Dendritic cell treated with granulocyte-macrophage colony-stimulating factor and Interleukin-4, amounts not matched to agents 40 ng/mL and 50 ng/mL, for 4 days (primary cell): ENCODE measurements around the gene ANKRD34A.
A peak's percentile ranks its signal among the peaks of the same experiment; 100 is the strongest.

ENCODE experiments used
- H3K27ac Mint-ChIP-seq: one replicate; pipeline ENCODE4 v1.8.0; 2022; ENCODE audit warnings: mild to moderate bottlenecking, mixed read lengths
- H3K27me3 Mint-ChIP-seq: one replicate; pipeline ENCODE4 v1.8.0; 2022; ENCODE audit warnings: mild to moderate bottlenecking, mixed read lengths
- H3K36me3 Mint-ChIP-seq: one replicate; pipeline ENCODE4 v1.8.0; 2022; ENCODE audit warnings: low read depth, mixed read lengths
- H3K4me1 Mint-ChIP-seq: one replicate; pipeline ENCODE4 v1.8.0; 2022; ENCODE audit warnings: low read depth, mixed read lengths
- H3K4me3 Mint-ChIP-seq: one replicate; pipeline ENCODE4 v1.8.0; 2022; ENCODE audit warnings: mild to moderate bottlenecking, moderate library complexity, mixed read lengths
- H3K9me3 Mint-ChIP-seq: one replicate; pipeline ENCODE4 v1.8.0; 2022; ENCODE audit warnings: mixed read lengths
- intact Hi-C: fragments of 100-400 bp; cut with micrococcal nuclease; formaldehyde crosslinking; loops from one replicate; pipeline ENCODE4 v1.15.0; 2022

Gene ANKRD34A

DNA sequence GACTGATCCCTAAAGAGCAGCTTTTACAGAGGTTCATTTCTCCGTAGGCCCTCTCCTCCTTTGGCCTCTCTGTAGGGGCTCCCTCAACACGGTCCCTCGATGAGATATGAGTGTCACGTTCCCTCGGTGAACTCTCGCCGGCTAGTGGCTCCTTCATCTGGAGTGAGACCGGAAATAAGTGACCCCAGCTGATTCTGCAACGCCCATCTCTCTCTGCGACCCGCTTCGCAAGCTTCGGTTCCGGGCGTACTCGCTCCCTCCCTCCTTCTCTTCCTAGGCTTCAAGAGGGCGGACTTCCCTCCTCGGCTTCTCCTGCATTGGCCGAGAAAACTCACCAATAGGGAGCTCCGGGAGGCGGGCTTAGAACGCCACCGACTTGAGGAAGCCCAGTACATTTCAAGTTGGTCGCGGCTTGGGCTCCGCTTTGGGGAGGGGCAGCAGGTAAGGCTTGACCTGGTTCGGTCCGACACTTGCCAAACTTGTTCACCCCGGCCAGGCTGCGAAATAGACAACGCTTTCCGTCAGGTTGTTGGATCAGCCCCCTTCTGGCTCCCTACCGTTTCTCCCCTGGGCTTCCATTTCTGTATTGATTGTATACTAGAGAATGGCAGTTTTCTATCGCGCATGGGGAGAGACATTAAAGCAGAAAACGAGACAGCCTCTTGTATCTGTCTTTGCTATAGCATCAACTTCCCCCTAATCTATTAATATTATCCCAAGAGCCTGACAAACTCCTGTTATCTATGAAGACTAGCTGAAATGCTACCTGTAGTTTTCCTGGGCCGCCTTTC, at the start of gene ANKRD34A, which contains the start of gene POLR3GL:
Gene ANKRD34A, minus strand, starts transcription at position 248 of the 791 bp plus-strand sequence. CDS start 2,816 bp downstream, outside the sequence.
Gene POLR3GL, plus strand, starts transcription at position 363 of the 791 bp plus-strand sequence. CDS start 10,176 bp downstream, outside the sequence.
- H3K27ac Mint-ChIP-seq = peak within 1 kb of the TSS; percentile 94
- peaks cover 27% of the 10 kb centered on the region for H3K36me3 Mint-ChIP-seq
- intact Hi-C loops = loop anchor here (2.0 kb wide), 1 partner anchor 38 kb away; the partner anchor contains the start of gene RBM8A
- H3K9me3 Mint-ChIP-seq = peaks cover 7% of the 10 kb centered on the region
- H3K4me1 Mint-ChIP-seq = peaks cover 55% of the 10 kb centered on the region
- peak within 1 kb of the TSS; percentile 85 for H3K4me3 Mint-ChIP-seq
- H3K27me3 Mint-ChIP-seq = peaks cover 29% of the 10 kb centered on the region

DNA sequence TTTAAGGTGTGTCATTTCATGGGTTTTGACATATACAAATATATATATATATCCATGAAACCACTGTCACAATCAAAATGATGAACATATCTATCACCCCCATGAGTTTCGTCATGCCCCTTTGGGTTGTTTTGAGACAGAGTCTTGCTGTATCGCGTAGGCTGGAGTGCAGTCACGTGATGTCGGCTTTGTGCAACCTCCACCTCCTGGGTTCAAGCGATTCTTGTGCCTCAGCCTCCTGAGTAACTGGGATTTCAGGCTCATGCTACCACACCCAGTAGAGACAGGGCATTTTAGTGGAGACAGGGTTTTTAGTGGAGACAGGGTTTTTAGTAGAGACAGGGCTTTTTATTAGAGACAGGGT, 49.2 kb upstream of the ANKRD34A start:
- peaks cover 25% of the 10 kb centered on the region for H3K27me3 Mint-ChIP-seq
- H3K9me3 Mint-ChIP-seq = no peaks in the 10 kb centered on the region
- H3K36me3 Mint-ChIP-seq = no peaks in the 10 kb centered on the region
- no peak overlapping the region for H3K4me3 Mint-ChIP-seq
- intact Hi-C loops = loop anchor here (1.0 to 2.0 kb wide), 3 partner anchors 36 to 169 kb away; partner anchors contain the start of gene NUDT17
- peaks cover 10% of the 10 kb centered on the region for H3K4me1 Mint-ChIP-seq
- H3K27ac Mint-ChIP-seq = no peak overlapping the region

DNA sequence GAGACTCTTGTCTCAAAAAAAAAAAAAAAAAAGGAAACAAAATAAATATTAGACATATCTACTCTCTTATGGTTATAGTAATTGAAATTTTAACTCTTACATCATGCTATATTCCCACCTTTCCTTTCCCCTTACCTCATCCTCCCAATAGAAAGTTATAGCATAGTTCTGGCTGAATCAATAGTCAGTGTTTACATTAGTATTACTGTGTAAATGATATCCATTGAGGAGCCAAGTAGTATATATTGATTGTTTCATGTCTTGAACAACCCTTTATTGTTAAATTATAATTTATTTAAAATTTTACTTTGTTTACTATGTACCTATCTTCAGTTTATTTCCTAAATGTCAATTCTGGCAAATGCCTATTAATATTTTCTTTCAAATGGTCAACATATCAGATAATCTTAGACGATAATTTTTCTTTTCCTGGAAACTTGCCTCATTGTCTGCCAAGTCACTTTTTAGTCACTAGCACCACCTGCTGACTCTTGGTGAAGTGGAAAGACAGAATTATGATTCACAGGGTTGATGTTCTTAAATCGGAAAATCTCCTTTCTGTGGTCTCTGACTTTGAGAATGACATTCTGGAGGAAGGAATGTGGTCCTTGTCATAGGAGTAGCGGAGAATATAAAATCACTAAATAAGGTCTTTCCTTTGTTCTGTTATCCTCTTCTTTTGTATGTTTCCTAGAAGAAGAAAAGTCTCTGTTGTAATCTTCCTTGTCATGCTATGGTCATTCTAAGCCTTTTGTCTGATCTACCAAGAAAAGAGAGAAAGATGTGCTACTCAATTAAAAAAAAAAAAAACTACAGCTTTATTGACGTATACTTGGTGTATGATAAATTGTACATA, 48.6 kb upstream of the ANKRD34A start:
- no peak overlapping the region for H3K4me3 Mint-ChIP-seq
- intact Hi-C loops = loop anchor here (1.0 to 2.0 kb wide), 3 partner anchors 36 to 168 kb away; partner anchors contain the start of gene NUDT17
- no peaks in the 10 kb centered on the region for H3K9me3 Mint-ChIP-seq
- H3K4me1 Mint-ChIP-seq = peaks cover 10% of the 10 kb centered on the region
- H3K36me3 Mint-ChIP-seq = no peaks in the 10 kb centered on the region
- peaks cover 19% of the 10 kb centered on the region for H3K27me3 Mint-ChIP-seq
- no peak overlapping the region for H3K27ac Mint-ChIP-seq

DNA sequence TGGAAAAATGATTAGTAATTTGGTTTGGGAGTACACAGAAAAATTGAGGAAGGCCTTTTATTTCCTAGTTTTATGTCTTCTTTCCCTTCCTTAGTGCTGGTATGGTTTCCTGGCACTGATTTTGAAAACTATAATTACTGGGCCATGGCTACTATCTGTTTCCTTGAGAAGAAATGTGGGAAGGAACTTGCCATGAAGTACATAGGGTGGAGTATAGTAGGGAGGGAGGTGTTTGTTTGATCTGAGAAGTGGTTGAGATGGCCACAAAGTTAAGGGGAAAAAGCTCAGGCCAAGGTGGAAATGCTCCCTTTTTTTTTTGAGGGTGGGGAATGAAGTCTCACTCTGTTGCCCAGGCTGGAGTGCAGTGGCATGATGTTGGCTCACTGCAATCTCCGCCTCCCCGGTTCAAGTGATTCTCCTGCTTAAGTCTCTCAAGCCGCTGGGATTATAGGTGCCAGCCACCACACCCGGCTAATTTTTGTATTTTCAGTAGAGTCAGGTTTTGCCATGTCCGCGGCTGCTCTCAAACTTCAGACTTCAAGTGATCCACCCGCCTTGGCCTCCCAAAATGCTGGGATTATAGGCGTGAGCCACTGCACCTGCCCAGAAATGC, 45.9 kb upstream of the ANKRD34A start:
- Mint-ChIP-seq H3K4me1 (peaks cover 34% of the 10 kb centered on the region), H3K9me3 (no peaks in the 10 kb centered on the region), H3K36me3 (no peaks in the 10 kb centered on the region), H3K27ac (peak overlapping the region; percentile 65), H3K27me3 (peaks cover 5% of the 10 kb centered on the region), H3K4me3 (no peak overlapping the region)
- intact Hi-C loops = no loop called here

DNA sequence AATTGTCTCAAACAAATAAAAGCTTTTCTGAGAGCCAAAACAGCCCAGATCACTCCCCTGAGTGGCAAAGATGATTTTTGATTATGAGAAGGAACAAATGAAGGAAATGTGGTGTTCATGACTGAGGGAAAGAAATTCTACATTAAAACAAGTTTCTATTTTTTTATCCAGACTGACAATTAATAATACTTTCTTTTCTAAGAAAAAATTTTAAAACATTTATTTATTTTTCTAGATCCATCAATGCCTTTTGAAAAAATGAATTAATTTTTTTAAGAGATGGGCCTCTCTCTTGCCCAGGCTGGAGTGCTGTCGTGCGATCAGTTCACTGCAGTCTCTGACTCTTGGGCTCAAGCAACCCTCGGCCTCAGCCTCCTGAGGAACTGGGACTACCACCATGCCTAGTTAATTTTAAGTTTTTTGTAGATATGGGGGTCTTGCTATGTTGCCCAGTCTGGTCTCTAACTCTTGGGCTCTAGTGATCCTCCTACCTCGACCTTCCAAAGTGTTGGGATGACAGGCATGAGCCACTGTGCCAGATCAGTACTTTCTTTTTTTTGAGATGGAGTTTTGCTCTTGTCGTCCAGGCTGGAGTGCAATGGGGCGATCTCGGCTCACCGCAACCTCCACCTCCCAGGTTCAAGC, 43.2 kb upstream of the ANKRD34A start:
- intact Hi-C loops = loop anchor here (1.0 kb wide), 1 partner anchor 30 kb away; no protein-coding TSS in a partner anchor
- H3K4me1 Mint-ChIP-seq = peaks cover 47% of the 10 kb centered on the region
- no peaks in the 10 kb centered on the region for H3K27me3 Mint-ChIP-seq
- peak overlapping the region; percentile 17 for H3K4me3 Mint-ChIP-seq
- H3K27ac Mint-ChIP-seq = peak overlapping the region; percentile 81
- H3K36me3 Mint-ChIP-seq = no peaks in the 10 kb centered on the region
- H3K9me3 Mint-ChIP-seq = no peaks in the 10 kb centered on the region

DNA sequence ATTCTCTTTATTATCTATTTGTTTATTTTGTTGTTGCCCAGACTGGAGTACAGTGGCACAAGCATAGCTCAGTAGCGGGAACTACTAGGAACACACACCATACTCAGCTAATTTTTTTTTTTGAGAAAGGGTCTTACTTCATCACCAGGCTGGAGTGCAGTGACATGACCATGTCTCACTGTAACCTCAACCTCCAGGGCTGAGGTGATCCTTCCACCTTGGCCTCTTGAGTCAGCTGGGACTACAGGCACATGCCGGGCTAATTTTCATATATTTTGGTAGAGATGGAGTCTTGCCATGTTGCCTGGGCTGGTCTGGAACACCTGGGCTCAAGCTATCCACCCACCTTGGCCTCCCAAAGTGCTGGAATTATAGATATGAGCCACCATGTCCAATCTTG, 37.3 kb upstream of the ANKRD34A start:
- no peak overlapping the region for H3K4me3 Mint-ChIP-seq
- peaks cover 54% of the 10 kb centered on the region for H3K4me1 Mint-ChIP-seq
- H3K27ac Mint-ChIP-seq = peak overlapping the region; percentile 30
- intact Hi-C loops = no loop called here
- peaks cover 11% of the 10 kb centered on the region for H3K36me3 Mint-ChIP-seq
- no peaks in the 10 kb centered on the region for H3K27me3 Mint-ChIP-seq
- no peaks in the 10 kb centered on the region for H3K9me3 Mint-ChIP-seq

DNA sequence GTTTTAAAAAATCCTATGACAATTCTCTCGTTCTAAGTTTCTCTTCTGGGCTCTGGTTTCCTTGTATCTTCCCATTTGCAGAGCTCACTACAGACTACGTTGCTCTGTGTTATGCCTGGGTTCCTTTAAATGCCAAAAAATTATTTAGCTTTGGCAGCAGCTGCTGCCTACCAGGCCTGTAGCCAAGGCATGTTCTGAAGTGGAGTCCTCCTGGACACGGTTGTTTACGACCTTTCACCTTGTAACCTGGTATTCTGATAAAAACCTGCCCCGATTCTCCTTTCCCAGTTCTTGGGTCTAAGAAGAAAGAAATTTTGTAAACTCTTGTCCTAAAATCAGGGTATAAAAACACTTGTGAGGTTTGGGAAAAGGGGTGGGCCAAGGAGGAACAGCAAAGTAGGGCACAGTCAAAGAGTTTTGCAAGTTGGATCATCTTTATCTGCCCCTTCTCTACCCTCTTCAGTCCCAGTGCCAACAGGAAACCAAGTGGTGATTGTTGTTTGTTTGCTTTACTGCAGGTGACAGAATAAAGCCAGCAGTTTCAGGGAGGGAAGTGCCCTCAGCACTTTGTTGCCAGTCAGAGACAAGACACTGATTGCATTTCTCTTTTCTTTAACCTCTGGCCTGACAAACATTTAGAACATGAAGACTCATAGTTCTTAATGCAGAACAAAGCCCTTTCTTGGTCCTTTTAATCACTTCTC, 35.1 kb upstream of the ANKRD34A start:
- intact Hi-C loops = no loop called here

DNA sequence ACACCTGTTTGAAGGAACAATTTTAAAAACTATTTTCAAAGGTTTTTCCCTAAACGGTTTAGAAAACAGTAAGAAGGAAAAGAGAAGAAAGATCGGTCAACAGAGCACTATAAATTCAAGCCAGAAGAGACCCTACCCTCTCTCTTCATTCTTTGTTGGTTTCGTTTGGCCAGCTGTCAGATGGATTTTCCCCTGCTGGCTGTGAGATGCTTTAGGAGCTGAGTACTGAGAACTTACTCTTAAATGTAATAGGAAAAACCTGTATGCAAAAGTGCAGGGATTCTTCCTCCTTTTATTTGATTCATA, 33.3 kb upstream of the ANKRD34A start:
- H3K36me3 Mint-ChIP-seq = peaks cover 51% of the 10 kb centered on the region
- intact Hi-C loops = no loop called here
- H3K9me3 Mint-ChIP-seq = no peaks in the 10 kb centered on the region
- H3K4me1 Mint-ChIP-seq = peaks cover 34% of the 10 kb centered on the region
- H3K4me3 Mint-ChIP-seq = peak overlapping the region; percentile 99
- no peaks in the 10 kb centered on the region for H3K27me3 Mint-ChIP-seq
- peak overlapping the region; percentile 95 for H3K27ac Mint-ChIP-seq

More for the DNA sequence above, 35.1 kb upstream of the ANKRD34A start:
- H3K27me3 Mint-ChIP-seq = no peaks in the 10 kb centered on the region
- H3K27ac Mint-ChIP-seq = peak overlapping the region; percentile 67
- H3K36me3 Mint-ChIP-seq = peaks cover 33% of the 10 kb centered on the region
- peak overlapping the region; percentile 5 for H3K4me3 Mint-ChIP-seq
- H3K9me3 Mint-ChIP-seq = no peaks in the 10 kb centered on the region
- peaks cover 31% of the 10 kb centered on the region for H3K4me1 Mint-ChIP-seq

DNA sequence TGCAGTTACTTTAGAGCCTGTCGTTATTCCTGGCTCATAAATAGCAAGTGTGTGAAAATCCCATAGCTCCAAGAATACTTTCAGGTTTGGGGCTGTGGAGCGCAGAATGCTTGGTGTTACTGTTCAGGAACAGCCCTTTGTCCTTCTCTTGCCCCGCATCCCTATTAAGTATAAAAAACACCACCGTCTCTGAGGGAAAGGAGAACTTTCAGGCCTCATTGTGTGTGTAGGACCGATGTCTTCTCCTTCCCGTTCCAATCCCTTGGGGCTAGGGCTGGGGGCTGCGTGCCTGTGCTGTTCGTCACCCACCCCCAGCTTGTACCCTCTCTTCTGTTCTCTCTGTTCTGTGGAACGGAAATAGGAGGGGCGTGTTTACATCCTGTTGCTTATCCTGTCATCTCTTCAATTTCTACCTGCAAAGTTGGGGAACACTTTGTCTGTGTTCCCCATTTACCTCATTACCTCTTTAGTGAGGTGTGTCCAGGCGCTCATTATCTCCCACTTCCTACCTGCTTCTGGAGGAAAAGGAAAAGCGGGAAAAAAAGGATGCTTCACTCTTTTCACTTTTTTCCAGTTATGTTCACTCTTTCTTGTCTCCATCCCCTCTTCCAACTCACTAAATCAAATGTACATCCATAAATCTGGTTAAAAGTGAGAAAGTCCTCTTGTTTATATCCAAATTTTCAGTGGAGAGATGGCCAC, 32.8 kb upstream of the ANKRD34A start:
- H3K4me1 Mint-ChIP-seq = peaks cover 37% of the 10 kb centered on the region
- H3K27ac Mint-ChIP-seq = peak overlapping the region; percentile 95
- no peaks in the 10 kb centered on the region for H3K9me3 Mint-ChIP-seq
- peaks cover 56% of the 10 kb centered on the region for H3K36me3 Mint-ChIP-seq
- H3K27me3 Mint-ChIP-seq = no peaks in the 10 kb centered on the region
- intact Hi-C loops = no loop called here
- peak overlapping the region; percentile 99 for H3K4me3 Mint-ChIP-seq

DNA sequence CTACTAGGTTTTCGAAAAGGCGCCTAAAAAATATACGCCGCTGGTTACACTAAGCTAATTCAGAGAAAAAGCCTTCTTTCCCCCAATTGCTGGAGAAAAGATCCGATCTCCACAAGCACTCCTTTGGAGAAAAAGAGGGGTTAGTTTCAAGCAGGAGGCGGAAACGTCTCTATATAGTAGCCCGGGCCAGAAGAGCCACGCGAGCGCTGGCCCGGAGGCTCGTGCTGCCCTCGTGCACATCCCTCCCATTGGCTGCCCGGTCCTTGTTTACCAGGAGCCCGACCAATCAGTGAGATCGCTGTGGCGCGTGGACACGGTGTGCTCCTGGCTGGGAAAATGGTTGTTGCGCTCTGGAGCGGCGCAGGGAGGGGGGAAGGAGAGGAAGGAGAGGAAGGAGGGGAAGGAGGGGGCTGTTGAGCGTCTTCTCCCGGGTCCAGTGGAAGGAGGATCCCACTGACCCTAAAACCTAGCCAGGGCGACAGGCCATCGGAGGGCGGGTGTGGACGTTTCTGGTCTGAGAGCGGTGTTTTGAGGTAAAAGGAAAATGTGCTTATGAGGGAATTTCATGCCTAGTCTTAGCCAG, 32.1 kb upstream of the ANKRD34A start, which contains the start of gene TXNIP:
Gene TXNIP, minus strand, starts transcription at position 147 of the 583 bp plus-strand sequence. CDS start 313 bp downstream, outside the sequence.
- Mint-ChIP-seq H3K4me3 (peak within 1 kb of the TSS; percentile 99), H3K27me3 (no peaks in the 10 kb centered on the region), H3K9me3 (no peaks in the 10 kb centered on the region), H3K4me1 (peaks cover 43% of the 10 kb centered on the region), H3K27ac (peak within 1 kb of the TSS; percentile 95), H3K36me3 (peaks cover 63% of the 10 kb centered on the region)
- intact Hi-C loops = loop anchor here (1.0 kb wide), 2 partner anchors 11 to 17 kb away; no protein-coding TSS in a partner anchor

DNA sequence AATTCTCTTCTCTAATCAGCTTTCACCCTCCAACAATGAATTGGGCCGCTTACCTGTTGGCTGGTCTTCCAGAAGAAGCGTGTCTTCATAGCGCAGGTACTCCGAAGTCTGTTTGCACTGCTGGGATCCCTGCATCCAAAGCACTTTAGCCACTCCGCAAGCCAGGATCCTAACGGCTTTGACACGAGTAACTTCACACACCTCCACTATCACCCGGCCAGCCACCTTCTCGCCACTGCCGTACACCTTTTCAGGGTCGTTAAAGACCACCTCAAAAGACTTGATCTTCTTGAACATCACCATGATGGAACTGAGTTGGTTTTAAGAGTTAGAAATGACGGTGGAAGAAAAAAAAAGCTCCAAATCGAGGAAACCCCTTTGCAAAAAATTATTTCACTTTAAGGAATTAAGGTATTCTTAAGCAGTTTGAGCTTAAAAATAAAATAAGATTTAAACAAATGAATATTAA, 31.6 kb upstream of the ANKRD34A start:
- intact Hi-C loops = loop anchor here (1.0 kb wide), 2 partner anchors 11 to 17 kb away; no protein-coding TSS in a partner anchor
- Mint-ChIP-seq H3K36me3 (peaks cover 65% of the 10 kb centered on the region), H3K27ac (peak overlapping the region; percentile 95), H3K27me3 (no peaks in the 10 kb centered on the region), H3K4me3 (peak overlapping the region; percentile 99), H3K4me1 (peaks cover 44% of the 10 kb centered on the region), H3K9me3 (no peaks in the 10 kb centered on the region)
